ENCODE data around the gene GRK1.

DNA sequence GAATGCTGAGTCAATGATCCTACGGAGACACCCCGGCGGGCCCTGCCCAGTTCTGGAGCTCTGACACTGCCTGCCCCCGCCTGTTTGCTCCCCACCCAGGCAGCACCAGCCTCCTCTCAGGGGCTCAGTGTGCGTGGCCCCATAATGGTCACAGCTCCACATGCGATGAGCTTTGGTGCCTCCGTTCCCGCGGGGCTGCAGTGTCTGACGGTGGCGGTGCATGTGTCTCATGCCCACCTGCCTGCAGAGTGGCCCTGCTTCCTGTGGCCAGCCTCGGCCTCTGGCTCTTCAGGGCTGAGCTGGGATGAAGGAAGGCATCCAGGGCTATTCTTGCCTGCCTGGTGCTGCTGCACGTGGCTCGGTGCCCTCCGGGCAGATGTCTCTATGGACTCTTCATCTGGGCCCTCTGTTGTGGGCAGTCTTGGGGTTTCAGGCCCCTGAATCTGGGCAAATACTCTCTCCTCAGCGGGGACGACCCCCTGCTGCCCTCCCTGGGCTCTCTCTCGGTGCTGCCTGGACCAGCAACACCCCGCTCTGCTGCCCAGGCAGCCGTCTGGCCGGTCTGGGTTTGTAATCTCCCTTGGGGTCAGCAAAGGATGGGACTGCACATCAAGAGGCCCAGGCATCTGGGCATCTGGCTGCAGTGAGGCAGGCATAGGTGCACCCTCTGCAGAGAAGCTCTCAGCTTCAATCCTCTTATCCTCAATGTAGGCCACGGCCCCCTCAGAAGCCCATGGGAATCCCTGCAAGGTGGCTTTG is 72.7 kb downstream of the GRK1 start:
- TF ChIP-seq EZH2 (IDR thresholded peaks at IDR 0.05) (no peak), POLR2AphosphoS5 (IDR thresholded peaks at IDR 0.05; ENCODE audit: borderline replicate concordance, low read depth, low read length) (no peak), FOXP2 (optimal IDR thresholded peaks at IDR 0.05; ENCODE audit: control extremely low read depth, extremely low read length, insufficient read depth) (no peak)

Measured in SK-N-MC (cell line).